ENCODE measurements around the gene RXFP1. TPM values are rescaled to one million over a fixed set of nuclear protein-coding genes. Genes with fewer than 3 reads are reported as not detected.

The RXFP1 gene
- total RNA-seq, 2 donors from 2014 or later: 0.24 to 0.37 TPM

DNA sequence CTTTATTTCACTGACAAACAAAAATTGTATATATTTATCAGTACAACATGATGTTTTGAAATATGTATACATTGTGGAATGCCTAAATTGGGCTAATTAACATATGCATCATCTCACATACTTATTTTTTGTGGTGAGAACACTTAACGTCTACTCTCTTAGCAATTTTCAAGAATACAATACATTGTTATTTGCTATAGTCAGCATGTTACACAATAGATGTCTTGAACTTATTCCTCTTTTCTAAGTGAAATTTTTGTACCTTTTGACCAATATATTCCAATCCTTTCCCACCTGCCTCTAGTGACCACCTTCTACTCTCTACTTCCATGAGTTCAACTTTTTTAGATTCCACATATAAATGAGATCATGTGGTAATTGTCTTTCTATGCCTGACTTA is 114.9 kb downstream of the RXFP1 start:
- DNase-seq: no peak
- Histone ChIP-seq H3K27ac (no peak overlapping the region), H3K9me3 (no peaks in the 10 kb centered on the region), H3K9ac (ENCODE audit: low read depth in 2 of 2, low read length in 2 of 2) (no peak overlapping the region), H3K4me3 (no peak overlapping the region), H3K4me1 (no peaks in the 10 kb centered on the region), H3K36me3 (no peaks in the 10 kb centered on the region), H3K27me3 (no peaks in the 10 kb centered on the region)
- intact Hi-C loops (cut with DNase I): no loop called here
- TF ChIP-seq, protein P1, sequence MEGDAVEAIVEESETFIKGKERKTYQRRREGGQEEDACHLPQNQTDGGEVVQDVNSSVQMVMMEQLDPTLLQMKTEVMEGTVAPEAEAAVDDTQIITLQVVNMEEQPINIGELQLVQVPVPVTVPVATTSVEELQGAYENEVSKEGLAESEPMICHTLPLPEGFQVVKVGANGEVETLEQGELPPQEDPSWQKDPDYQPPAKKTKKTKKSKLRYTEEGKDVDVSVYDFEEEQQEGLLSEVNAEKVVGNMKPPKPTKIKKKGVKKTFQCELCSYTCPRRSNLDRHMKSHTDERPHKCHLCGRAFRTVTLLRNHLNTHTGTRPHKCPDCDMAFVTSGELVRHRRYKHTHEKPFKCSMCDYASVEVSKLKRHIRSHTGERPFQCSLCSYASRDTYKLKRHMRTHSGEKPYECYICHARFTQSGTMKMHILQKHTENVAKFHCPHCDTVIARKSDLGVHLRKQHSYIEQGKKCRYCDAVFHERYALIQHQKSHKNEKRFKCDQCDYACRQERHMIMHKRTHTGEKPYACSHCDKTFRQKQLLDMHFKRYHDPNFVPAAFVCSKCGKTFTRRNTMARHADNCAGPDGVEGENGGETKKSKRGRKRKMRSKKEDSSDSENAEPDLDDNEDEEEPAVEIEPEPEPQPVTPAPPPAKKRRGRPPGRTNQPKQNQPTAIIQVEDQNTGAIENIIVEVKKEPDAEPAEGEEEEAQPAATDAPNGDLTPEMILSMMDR (IDR thresholded peaks at IDR 0.05): no peak

DNA sequence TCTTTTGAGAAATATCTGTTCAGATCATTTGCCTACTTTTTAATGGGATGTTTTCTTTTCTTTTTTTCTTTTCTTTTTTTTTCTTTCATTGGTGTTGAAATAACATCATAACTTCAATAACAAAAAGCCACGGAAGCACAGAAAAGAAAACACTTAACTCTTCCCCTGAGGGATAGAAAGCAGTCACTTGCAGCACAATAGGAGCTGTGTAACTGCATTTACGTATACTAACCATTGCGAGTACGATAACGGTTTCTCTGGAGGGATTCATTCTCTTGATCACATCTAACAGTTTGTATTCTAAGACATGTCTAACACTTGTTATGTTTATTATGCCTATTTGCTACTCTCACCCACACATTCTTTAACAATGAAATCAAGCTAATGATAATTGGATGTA is 122.7 kb downstream of the RXFP1 start:
- no peaks in the 10 kb centered on the region for H3K27me3 ChIP-seq
- DNase-seq: no peak
- H3K36me3 ChIP-seq: no peaks in the 10 kb centered on the region
- no peak overlapping the region for H3K9ac ChIP-seq (ENCODE audit: low read depth in 2 of 2, low read length in 2 of 2)
- TF ChIP-seq, protein P1 (IDR thresholded peaks at IDR 0.05): no peak
- intact Hi-C loops (cut with DNase I): no loop called here
- H3K4me3 ChIP-seq: no peak overlapping the region
- no peaks in the 10 kb centered on the region for H3K4me1 ChIP-seq
- no peaks in the 10 kb centered on the region for H3K9me3 ChIP-seq
- no peak overlapping the region for H3K27ac ChIP-seq

GRCh38 chr4:158644760-158645159 is 123.1 kb downstream of the RXFP1 start:
- no peak for DNase-seq
- Histone ChIP-seq H3K9me3 (no peaks in the 10 kb centered on the region), H3K4me3 (no peak overlapping the region), H3K27ac (no peak overlapping the region), H3K4me1 (no peaks in the 10 kb centered on the region), H3K36me3 (no peaks in the 10 kb centered on the region), H3K27me3 (no peaks in the 10 kb centered on the region), H3K9ac (ENCODE audit: low read depth in 2 of 2, low read length in 2 of 2) (no peak overlapping the region)
- TF ChIP-seq, protein P1 (IDR thresholded peaks at IDR 0.05): no peak
- intact Hi-C loops (cut with DNase I): no loop called here

- no peaks in the 10 kb centered on the region for H3K36me3 ChIP-seq
- intact Hi-C loops (cut with DNase I): no loop called here
- no peaks in the 10 kb centered on the region for H3K27me3 ChIP-seq
- no peak overlapping the region for H3K27ac ChIP-seq
- no peak overlapping the region for H3K4me3 ChIP-seq
- TF ChIP-seq, protein P1 (IDR thresholded peaks at IDR 0.05): no peak
- no peaks in the 10 kb centered on the region for H3K9me3 ChIP-seq
- H3K9ac ChIP-seq (ENCODE audit: low read depth in 2 of 2, low read length in 2 of 2): no peak overlapping the region
- H3K4me1 ChIP-seq: no peaks in the 10 kb centered on the region
- DNase-seq: no peak
Measured at GRCh38 chr4:158649111-158649680, 127.5 kb downstream of the RXFP1 start.

DNA sequence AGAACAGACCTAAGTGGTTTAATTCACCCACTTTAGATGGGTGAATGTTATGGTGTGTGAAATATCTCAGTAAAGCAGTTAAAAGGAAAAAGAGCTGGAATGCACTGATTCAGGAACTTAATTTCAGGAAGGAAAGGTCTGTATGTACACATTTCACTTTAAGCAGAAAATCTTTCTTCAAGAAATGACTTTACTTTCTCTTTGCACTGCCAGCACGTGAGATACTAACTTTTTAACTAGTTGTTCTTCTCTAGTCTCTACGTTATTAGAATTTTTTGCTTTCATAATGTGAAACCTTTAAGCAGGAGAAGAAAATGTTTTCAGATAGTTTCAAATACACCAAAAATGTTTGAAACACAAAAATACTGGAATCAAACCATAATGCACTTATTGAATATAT is 131.2 kb downstream of the RXFP1 start:
- Histone ChIP-seq H3K27ac (no peak overlapping the region), H3K9ac (ENCODE audit: low read depth in 2 of 2, low read length in 2 of 2) (no peak overlapping the region), H3K4me3 (no peak overlapping the region), H3K36me3 (no peaks in the 10 kb centered on the region), H3K27me3 (no peaks in the 10 kb centered on the region), H3K9me3 (no peaks in the 10 kb centered on the region), H3K4me1 (no peaks in the 10 kb centered on the region)
- TF ChIP-seq, protein P1 (IDR thresholded peaks at IDR 0.05): no peak
- no peak for DNase-seq
- intact Hi-C loops (cut with DNase I): no loop called here

All from colonic mucosa (tissue), 4 donors.